Body of pancreas (tissue), 4 donors: Measurements from ENCODE around the gene DTWD2. TPM values are rescaled to one million over a fixed set of nuclear protein-coding genes. Genes with fewer than 3 reads are reported as not detected.
"Not testable (repeated sequence)": the region's sequence is repeated elsewhere in the genome, so short reads cannot be mapped to it uniquely, and the experiment has no call there.

Source experiments
- ATAC-seq: fragments of 150-250 bp; one replicate; pipeline ENCODE4 v1.9.1; 2016
- DNase-seq, 4 donors: peaks; one replicate each; pipeline ENCODE4 v3.0.0-alpha.2; 2019
- H3K27ac ChIP-seq, 4 donors: fragments of 200-600 bp; sonication (generic); 1 replicate in 3 of 4; 2 replicates in 1 of 4; pipeline versions ENCODE4 v1.5.1 to v1.6.1; 2016 to 2019; ENCODE audit warnings: mild to moderate bottlenecking in 1 of 4, mixed read lengths in 1 of 4, moderate library complexity in 1 of 4
- H3K27me3 ChIP-seq, 2 donors: fragments of 200-600 bp; sonication (generic); one replicate each; pipeline ENCODE4 v1.6.0; 2016; ENCODE audit warnings: mild to moderate bottlenecking in 1 of 2
- H3K36me3 ChIP-seq, 2 donors: fragments of 200-600 bp; sonication (generic); replicated peaks in 1 of 2; 2 replicates each; pipeline ENCODE4 v1.5.1; 2016; ENCODE audit warnings: low read depth in 2 of 2; ENCODE audit not compliant: insufficient read depth in 1 of 2
- H3K4me1 ChIP-seq: fragments of 200-600 bp; sonication (generic); one replicate; pipeline ENCODE4 v1.6.0; 2016
- H3K4me3 ChIP-seq, 2 donors: fragments of 200-600 bp; sonication (generic); 1 replicate in 1 of 2; 2 replicates in 1 of 2; pipeline ENCODE4 v1.5.1; 2016 to 2019
- H3K9me3 ChIP-seq, 3 donors: fragments of 200-600 bp; sonication (generic); 1 replicate in 2 of 3; 2 replicates in 1 of 3; pipeline ENCODE4 v1.5.1; 2016
- CTCF ChIP-seq, 7 experiments: fragments of 450-650 bp in 4 of 7; fragments of 200-600 bp in 3 of 7; sonication (generic) in 3 of 7; IDR thresholded peaks; one replicate each; pipeline ENCODE4 v1.5.1; 2016 to 2019; ENCODE audit warnings: antibody characterized with exemption in 7 of 7
- POLR2A ChIP-seq, 3 donors: fragments of 450-650 bp; IDR thresholded peaks; one replicate each; pipeline ENCODE4 v1.6.1; 2016; ENCODE audit warnings: antibody characterized with exemption in 3 of 3, mild to moderate bottlenecking in 2 of 3
- WGBS, 2 donors: methylation state at CpG; one replicate each; pipeline ENCODE4 v1.1.5; 2017; 5-methylcytosine and 5-hydroxymethylcytosine counted together
- intact Hi-C: fragments of 100-400 bp; cut with DNase I; formaldehyde crosslinking; loops from one replicate; pipeline ENCODE4 v1.15.1; 2023
- total RNA-seq, 2 donors: library from RNA; depleted of rRNA; stranded (reverse); fragments of >200 nt; gene quantifications; one replicate each; pipeline ENCODE4 v1.1.0, GENCODE V29; 2016

Gene DTWD2
- total RNA-seq, 2 donors from 2014 or later, result 7.5 to 29.7 TPM

GRCh38 chr5:118923295-118924005 lies 64.9 kb downstream of the DTWD2 start:
- Histone ChIP-seq H3K36me3 (no peaks in the 10 kb centered on the region), H3K27me3 (no peaks in the 10 kb centered on the region), H3K9me3 (no peaks in the 10 kb centered on the region), H3K27ac (no peak overlapping the region), H3K4me1 (peaks cover 6% of the 10 kb centered on the region), H3K4me3 (no peak overlapping the region)
- TF ChIP-seq CTCF (IDR thresholded peaks at IDR 0.05), result no peak
- TF ChIP-seq POLR2A (IDR thresholded peaks at IDR 0.05), result no peak
- DNase-seq, result no peak
- intact Hi-C loops, result no loop called here
- no peak for ATAC-seq
- 83 to 91% methylated on average over 15 of the region's 15 CpGs for WGBS, 2 donors

- Histone ChIP-seq H3K36me3 (no peaks in the 10 kb centered on the region), H3K9me3 (no peaks in the 10 kb centered on the region), H3K27ac (no peak overlapping the region), H3K4me1 (peaks cover 6% of the 10 kb centered on the region), H3K27me3 (no peaks in the 10 kb centered on the region), H3K4me3 (no peak overlapping the region)
- WGBS, 2 donors, result 86 to 93% methylated on average over 2 of the region's 2 CpGs
- no peak for TF ChIP-seq CTCF (IDR thresholded peaks at IDR 0.05)
- no peak for TF ChIP-seq POLR2A (IDR thresholded peaks at IDR 0.05)
- ATAC-seq, result no peak
- no peak for DNase-seq
- intact Hi-C loops, result no loop called here
These were observed 66.5 kb downstream of the DTWD2 start for GRCh38 chr5:118921866-118922265.

- WGBS, 2 donors, result 74 to 86% methylated on average over 3 of the region's 3 CpGs
- TF ChIP-seq POLR2A (IDR thresholded peaks at IDR 0.05), result no peak
- TF ChIP-seq CTCF (IDR thresholded peaks at IDR 0.05), result no peak
- intact Hi-C loops, result no loop called here
- no peak for ATAC-seq
- Histone ChIP-seq H3K27ac (no peak overlapping the region), H3K9me3 (no peaks in the 10 kb centered on the region), H3K4me1 (peaks cover 2% of the 10 kb centered on the region), H3K4me3 (no peak overlapping the region), H3K27me3 (no peaks in the 10 kb centered on the region), H3K36me3 (no peaks in the 10 kb centered on the region)
- no peak for DNase-seq
These were observed 69.3 kb downstream of the DTWD2 start for GRCh38 chr5:118919016-118919415.

GRCh38 chr5:118918232-118918631 lies 70.1 kb downstream of the DTWD2 start:
- 90 to 94% methylated on average over 7 of the region's 7 CpGs for WGBS, 2 donors
- H3K4me1 ChIP-seq, result no peaks in the 10 kb centered on the region
- H3K27me3 ChIP-seq, result no peaks in the 10 kb centered on the region
- ATAC-seq, result no peak
- no peaks in the 10 kb centered on the region for H3K9me3 ChIP-seq
- no peak for DNase-seq
- no peak overlapping the region for H3K4me3 ChIP-seq
- H3K27ac ChIP-seq, result no peak overlapping the region
- TF ChIP-seq POLR2A (IDR thresholded peaks at IDR 0.05) (no peak), CTCF (IDR thresholded peaks at IDR 0.05) (no peak)
- intact Hi-C loops, result no loop called here
- H3K36me3 ChIP-seq, result no peaks in the 10 kb centered on the region

GRCh38 chr5:118907536-118907935 lies 80.8 kb downstream of the DTWD2 start:
- Histone ChIP-seq H3K27ac (peak overlapping the region in 3 of 4 donors; percentile 26 to 54 (median 48)), H3K4me1 (peaks cover 37% of the 10 kb centered on the region)
- H3K36me3 ChIP-seq, H3K27me3 ChIP-seq, H3K9me3 ChIP-seq, H3K4me3 ChIP-seq, intact Hi-C loops: not testable (repeated sequence)
- 47 to 57% methylated on average over 5 of the region's 5 CpGs for WGBS, 2 donors
- DNase-seq, result peak; percentile 21 to 48 (median 26)
- peak; percentile 61 for ATAC-seq
